ENCODE measurements around the gene TOP3B.

The TOP3B gene

GRCh38 chr22:22024440-22024839, 41.9 kb upstream of the TOP3B start:
- no peak for TF ChIP-seq CTCF (IDR thresholded peaks at IDR 0.05)

- no peak for TF ChIP-seq CTCF (IDR thresholded peaks at IDR 0.05)
Measured at GRCh38 chr22:22023581-22024137, 41.1 kb upstream of the TOP3B start.

- TF ChIP-seq CTCF (IDR thresholded peaks at IDR 0.05), result no peak
Measured at GRCh38 chr22:22022947-22023534, 40.5 kb upstream of the TOP3B start.

DNA sequence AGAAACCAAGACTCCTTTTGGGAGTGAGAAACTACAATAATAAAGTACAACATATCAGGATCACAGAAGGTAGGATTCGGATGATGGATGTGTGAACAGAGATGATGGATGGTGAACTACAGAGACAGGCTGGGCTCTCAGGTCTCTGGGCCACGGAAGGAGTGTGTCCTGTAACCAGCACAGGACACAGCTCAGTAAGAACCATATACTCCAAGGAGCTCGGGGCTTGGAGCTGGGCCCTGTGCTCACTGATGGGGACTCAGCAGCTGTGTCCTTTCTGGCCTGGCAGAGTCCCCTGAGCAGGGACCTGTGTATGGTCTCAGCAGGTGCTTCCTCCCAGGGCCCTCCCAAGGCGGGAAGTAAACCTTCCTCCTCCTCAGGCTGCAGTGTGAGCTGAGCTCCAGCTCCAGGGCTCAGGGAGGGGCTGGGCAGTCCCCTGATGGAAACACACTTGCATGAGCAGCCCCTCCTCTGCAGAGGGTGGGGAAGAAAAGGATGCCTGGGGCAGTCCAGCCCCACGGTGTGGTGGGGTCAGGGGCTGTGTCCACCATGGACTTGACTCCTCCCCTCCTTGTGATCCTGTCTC, 39.8 kb upstream of the TOP3B start:
- no peak for TF ChIP-seq CTCF (IDR thresholded peaks at IDR 0.05)

DNA sequence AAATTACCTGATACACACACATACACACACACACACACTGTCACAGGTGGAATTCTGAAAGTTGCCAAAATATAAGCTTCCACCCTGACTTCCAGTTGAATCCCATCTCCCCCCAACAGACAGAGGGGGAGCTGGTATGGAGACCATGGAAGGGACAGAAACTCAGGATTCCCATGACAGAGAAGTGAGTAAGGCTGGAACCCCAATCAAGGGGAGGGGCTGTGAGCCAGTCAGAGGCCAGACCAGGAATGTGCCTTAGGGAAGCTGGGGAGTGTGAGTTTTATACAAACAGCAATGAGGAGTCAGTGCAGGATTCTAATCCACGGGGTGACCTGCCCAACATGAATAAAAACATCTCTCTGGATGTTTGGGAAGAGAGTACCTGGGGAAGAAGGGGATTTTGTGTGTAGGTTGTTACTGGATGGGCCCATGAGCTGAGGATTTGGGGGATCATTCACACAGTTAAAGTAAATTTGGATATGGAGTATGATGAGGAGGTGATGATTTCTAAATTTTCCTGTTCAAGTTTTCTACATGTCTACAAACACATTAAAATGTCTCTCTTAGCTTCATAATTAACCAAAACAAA, 38.7 kb upstream of the TOP3B start:
- no peak for TF ChIP-seq CTCF (IDR thresholded peaks at IDR 0.05)

GRCh38 chr22:22020425-22020852, 37.9 kb upstream of the TOP3B start:
- TF ChIP-seq CTCF (IDR thresholded peaks at IDR 0.05), result no peak

DNA sequence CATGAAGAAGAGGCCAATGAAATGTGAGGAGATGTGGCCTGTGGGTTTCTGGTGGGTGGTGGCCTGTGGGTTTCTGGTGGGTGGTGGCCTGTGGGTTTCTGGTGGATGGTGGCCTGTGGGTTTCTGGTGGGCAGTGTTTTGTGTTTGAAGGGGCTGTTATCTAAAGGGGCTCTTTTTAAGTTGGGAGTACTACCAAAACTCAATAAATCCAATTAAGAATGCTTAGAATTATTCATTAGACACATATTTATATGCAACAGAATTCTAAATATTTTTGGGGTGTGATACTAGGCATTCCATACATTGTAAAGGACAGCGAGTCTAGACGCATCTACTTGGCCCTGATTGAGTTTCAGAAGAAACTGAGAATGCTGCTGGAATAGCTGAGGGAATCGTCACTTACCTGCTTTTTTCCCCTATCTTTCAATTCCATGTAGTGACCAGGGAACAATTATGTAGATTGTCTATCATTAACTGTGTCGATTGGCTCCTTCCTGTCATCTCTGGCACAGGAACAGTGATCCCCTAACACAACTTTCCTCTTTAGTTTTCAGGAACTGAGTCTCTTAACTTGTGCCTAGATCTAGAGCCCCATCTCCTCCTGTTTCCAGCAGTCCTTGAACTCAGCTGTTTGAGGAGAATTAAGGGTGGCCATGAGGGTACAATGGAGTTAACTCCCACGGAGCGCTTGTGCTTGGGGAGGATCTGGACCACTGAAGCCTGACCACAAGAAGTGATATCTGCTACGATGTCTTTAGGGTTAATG, 37.3 kb upstream of the TOP3B start:
- TF ChIP-seq CTCF (IDR thresholded peaks at IDR 0.05), result no peak
